Activated T-helper 17 cell treated with anti-CD3 and anti-CD28 coated beads, Interleukin-2, amount 50 U/mL, for 72 hours (primary cell): Measurements from ENCODE around the gene SLC49A3. TPM values are rescaled to one million over a fixed set of nuclear protein-coding genes. Genes with fewer than 3 reads are reported as not detected.
"Not testable (repeated sequence)": the region's sequence is repeated elsewhere in the genome, so short reads cannot be mapped to it uniquely, and the experiment has no call there.

Experiments
- ATAC-seq: fragments of 150-1000 bp; cut with Tn5 transposase; replicated peaks from 2 replicates; pipeline ENCODE4 v1.10.0; 2021; ENCODE audit warnings: mild to moderate bottlenecking, moderate library complexity
- H3K27ac Mint-ChIP-seq: one replicate; pipeline ENCODE4 v1.8.0; 2022; ENCODE audit warnings: mixed read lengths
- H3K27me3 Mint-ChIP-seq: one replicate; pipeline ENCODE4 v1.8.0; 2022; ENCODE audit warnings: mixed read lengths
- H3K36me3 Mint-ChIP-seq: one replicate; pipeline ENCODE4 v1.8.0; 2022; ENCODE audit warnings: low read depth, mild to moderate bottlenecking, mixed read lengths
- H3K4me1 Mint-ChIP-seq: one replicate; pipeline ENCODE4 v1.8.0; 2022; ENCODE audit warnings: mixed read lengths
- H3K4me3 Mint-ChIP-seq: one replicate; pipeline ENCODE4 v1.8.0; 2022; ENCODE audit warnings: mild to moderate bottlenecking, mixed read lengths
- H3K9me3 Mint-ChIP-seq: one replicate; pipeline ENCODE4 v1.8.0; 2022; ENCODE audit warnings: mixed read lengths
- total RNA-seq, 2 donors: library from RNA; stranded (reverse); gene quantifications; one replicate each; pipeline ENCODE4 v1.2.3, GENCODE V29; 2022

SLC49A3 gene
- total RNA-seq, 2 donors from 2014 or later: 0.61 to 1.4 TPM

DNA sequence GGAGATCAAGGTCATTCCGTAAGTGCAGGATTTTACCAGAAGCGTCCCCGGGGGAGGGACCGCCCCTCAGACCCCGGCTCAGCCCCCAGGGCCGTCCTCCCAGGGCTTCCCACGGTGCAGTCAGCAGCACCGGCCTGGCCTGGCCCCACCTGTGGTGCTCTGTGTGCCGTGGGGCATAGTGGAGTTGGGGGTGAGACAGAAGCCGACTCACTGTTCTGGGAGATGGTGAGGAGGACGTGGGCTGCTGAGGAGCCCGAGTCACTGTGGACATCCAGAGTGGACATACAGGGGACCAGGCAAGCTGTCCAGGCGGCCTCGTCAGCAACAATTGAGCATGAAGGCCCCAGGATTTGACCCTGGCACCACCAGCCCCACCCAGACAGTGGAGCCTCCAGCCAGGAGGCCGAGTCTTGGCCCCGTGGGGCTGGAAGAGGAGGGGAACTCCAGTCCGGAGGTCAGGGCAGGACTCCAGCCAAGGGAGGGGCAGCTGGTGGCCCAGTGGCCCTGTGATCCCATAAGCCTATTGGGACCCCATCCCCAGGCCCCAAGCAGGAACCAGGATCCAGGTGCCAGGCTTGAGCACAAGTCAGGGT, 34.0 kb downstream of the SLC49A3 start:
- no peak overlapping the region for H3K4me3 Mint-ChIP-seq
- no peak overlapping the region for H3K27ac Mint-ChIP-seq
- H3K4me1 Mint-ChIP-seq: no peaks in the 10 kb centered on the region
- no peak for ATAC-seq
- no peaks in the 10 kb centered on the region for H3K27me3 Mint-ChIP-seq
- H3K36me3 Mint-ChIP-seq: no peaks in the 10 kb centered on the region
- no peaks in the 10 kb centered on the region for H3K9me3 Mint-ChIP-seq

DNA sequence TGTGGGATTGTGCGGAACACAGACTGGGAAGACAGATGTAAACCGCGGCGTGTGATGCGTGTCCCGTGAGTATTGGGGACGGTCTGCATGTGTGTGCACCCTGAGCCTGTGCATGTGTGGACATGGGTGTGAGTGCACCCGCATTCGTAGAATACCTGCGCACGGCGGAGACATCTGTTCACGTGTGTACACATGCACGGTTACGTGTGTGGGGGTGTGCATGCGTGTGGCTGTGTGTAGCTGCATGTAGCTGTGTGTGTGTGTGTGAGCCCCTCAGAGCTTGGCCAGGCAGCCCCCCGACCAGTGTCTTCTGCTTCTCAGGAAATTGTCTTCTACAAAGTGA, 34.5 kb downstream of the SLC49A3 start:
- Mint-ChIP-seq H3K9me3 (no peaks in the 10 kb centered on the region), H3K27me3 (no peaks in the 10 kb centered on the region), H3K36me3 (no peaks in the 10 kb centered on the region), H3K4me3 (no peak overlapping the region), H3K4me1 (no peaks in the 10 kb centered on the region), H3K27ac (no peak overlapping the region)
- no peak for ATAC-seq

DNA sequence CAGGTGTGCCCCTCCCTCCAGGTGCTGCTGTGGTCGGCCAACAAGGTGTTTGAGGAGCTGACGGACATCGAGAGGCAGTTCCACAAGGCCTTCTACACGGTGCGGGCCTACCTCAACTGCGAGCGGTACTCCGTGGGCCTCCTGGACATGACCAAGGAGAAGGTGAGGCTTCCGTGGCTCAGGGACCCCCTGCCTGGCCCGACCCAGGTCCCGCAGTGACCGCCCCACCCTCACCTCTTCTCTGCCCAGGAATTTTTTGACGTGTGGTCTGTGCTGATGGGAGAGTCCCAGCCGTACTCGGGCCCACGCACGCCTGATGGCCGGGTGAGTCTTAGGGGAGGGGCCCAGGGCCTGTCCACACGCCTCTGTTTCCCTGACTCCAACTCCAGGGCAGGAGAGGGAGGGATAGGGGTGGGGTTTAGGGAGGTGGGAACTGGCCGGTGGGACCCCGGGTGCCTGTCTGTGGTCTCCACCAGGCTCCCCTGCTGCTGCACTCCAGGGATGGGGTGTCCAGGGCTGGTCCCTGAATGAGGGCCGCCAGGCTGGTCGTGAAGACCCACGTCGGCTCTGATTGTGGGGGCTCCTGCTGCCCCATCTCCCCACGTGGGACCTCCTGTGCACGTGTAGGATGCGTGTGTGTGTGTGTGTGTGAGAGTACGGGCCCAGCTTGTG, 35.0 kb downstream of the SLC49A3 start:
- no peaks in the 10 kb centered on the region for H3K4me1 Mint-ChIP-seq

GRCh38 chr4:653080-653821, 35.7 kb downstream of the SLC49A3 start:
- H3K27ac Mint-ChIP-seq: no peak overlapping the region
- H3K4me1 Mint-ChIP-seq: no peaks in the 10 kb centered on the region
- no peaks in the 10 kb centered on the region for H3K36me3 Mint-ChIP-seq
- H3K27me3 Mint-ChIP-seq: no peaks in the 10 kb centered on the region
- H3K4me3 Mint-ChIP-seq: no peak overlapping the region
- no peaks in the 10 kb centered on the region for H3K9me3 Mint-ChIP-seq
- no peak for ATAC-seq

More for the DNA sequence above, 35.0 kb downstream of the SLC49A3 start:
- no peaks in the 10 kb centered on the region for H3K9me3 Mint-ChIP-seq
- H3K27ac Mint-ChIP-seq: no peak overlapping the region
- no peaks in the 10 kb centered on the region for H3K36me3 Mint-ChIP-seq
- H3K27me3 Mint-ChIP-seq: no peaks in the 10 kb centered on the region
- no peak for ATAC-seq
- H3K4me3 Mint-ChIP-seq: no peak overlapping the region

- H3K4me1 Mint-ChIP-seq: no peaks in the 10 kb centered on the region
- no peaks in the 10 kb centered on the region for H3K9me3 Mint-ChIP-seq
These were observed 36.9 kb downstream of the SLC49A3 start for GRCh38 chr4:651884-652642.

DNA sequence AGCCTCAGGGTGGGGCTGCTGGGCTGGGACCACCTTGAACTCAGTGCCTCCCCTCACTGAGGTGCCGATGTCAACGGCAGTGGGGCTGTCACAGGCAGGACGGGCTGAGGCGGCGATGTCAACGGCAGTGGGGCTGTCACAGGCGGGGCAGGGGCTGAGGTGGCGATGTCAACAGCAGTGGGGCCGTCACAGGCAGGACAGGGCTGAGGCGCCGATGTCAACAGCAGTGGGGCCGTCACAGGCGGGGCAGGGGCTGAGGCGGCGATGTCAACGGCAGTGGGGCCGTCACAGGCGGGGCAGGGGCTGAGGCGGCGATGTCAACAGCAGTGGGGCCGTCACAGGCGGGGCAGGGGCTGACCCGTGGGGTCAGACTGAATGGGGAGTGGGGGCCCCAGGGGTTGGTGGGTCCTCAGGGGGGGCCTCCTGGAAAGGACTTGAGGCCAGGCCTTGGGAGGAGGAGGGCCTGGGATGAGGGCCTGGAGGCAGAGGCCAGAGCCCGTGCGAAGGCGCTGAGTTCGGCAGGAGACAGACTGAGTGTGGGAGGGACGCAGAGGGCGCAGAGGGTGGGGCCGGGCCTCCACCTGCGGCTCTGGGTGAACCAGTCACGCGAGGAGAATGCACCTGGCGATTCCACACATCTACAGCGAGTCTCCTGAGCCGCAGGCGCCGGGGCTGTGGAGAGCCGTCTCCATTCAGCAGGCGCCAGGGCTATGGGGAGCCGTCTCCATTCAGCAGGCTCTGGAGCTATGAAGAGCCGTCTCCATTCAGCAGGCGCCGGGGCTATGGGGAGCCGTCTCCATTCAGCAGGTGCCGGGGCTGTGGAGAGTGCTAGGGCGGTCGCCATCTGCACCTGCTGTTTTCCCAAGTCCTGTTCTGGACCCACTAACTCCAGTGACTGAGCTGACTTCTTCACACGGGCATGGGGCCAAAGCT, 37.7 kb downstream of the SLC49A3 start:
- H3K27ac Mint-ChIP-seq: no peak overlapping the region
- no peaks in the 10 kb centered on the region for H3K4me1 Mint-ChIP-seq
- H3K27me3 Mint-ChIP-seq: peaks cover 3% of the 10 kb centered on the region
- H3K36me3 Mint-ChIP-seq: no peaks in the 10 kb centered on the region
- ATAC-seq: no peak
- H3K9me3 Mint-ChIP-seq: no peaks in the 10 kb centered on the region
- no peak overlapping the region for H3K4me3 Mint-ChIP-seq

More at GRCh38 chr4:651884-652642, 36.9 kb downstream of the SLC49A3 start:
- Mint-ChIP-seq H3K27me3 (no peaks in the 10 kb centered on the region), H3K27ac (no peak overlapping the region), H3K4me3 (no peak overlapping the region), H3K36me3 (no peaks in the 10 kb centered on the region)
- ATAC-seq: no peak

DNA sequence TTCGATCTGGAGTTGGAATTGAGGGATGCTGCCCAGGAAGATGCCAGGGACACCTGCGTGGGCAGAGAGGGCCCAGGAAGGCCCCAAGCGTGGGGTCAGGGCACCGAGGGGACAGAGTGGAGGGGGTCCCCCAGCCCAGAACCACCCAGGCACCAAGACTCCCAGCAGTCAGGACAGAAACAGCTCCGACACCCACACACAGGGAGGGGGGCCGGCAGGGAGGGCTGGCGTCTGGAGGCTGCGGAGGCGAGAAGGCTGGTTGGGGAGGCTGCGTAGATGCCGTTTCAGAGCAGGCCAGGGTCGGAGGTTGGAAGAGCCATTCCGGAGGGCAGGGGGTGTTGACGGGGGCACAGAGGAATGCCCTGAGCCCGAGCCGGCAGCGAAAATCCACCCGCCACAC, 38.5 kb downstream of the SLC49A3 start:
- Mint-ChIP-seq H3K27me3 (peaks cover 11% of the 10 kb centered on the region), H3K27ac (no peak overlapping the region), H3K4me1 (no peaks in the 10 kb centered on the region), H3K4me3 (no peak overlapping the region), H3K9me3 (no peaks in the 10 kb centered on the region), H3K36me3 (no peaks in the 10 kb centered on the region)
- no peak for ATAC-seq

- H3K4me1 Mint-ChIP-seq: no peaks in the 10 kb centered on the region
- peaks cover 11% of the 10 kb centered on the region for H3K27me3 Mint-ChIP-seq
- H3K9me3 Mint-ChIP-seq: no peaks in the 10 kb centered on the region
- no peak overlapping the region for H3K4me3 Mint-ChIP-seq
- no peak overlapping the region for H3K27ac Mint-ChIP-seq
- ATAC-seq: no peak
- no peaks in the 10 kb centered on the region for H3K36me3 Mint-ChIP-seq
These were observed 39.1 kb downstream of the SLC49A3 start for GRCh38 chr4:649751-650310.

- Mint-ChIP-seq H3K27ac (no peak overlapping the region), H3K9me3 (no peaks in the 10 kb centered on the region), H3K36me3 (no peaks in the 10 kb centered on the region), H3K27me3 (peaks cover 11% of the 10 kb centered on the region), H3K4me3 (no peak overlapping the region), H3K4me1 (no peaks in the 10 kb centered on the region)
- no peak for ATAC-seq
These were observed 39.7 kb downstream of the SLC49A3 start for GRCh38 chr4:649293-649625.

DNA sequence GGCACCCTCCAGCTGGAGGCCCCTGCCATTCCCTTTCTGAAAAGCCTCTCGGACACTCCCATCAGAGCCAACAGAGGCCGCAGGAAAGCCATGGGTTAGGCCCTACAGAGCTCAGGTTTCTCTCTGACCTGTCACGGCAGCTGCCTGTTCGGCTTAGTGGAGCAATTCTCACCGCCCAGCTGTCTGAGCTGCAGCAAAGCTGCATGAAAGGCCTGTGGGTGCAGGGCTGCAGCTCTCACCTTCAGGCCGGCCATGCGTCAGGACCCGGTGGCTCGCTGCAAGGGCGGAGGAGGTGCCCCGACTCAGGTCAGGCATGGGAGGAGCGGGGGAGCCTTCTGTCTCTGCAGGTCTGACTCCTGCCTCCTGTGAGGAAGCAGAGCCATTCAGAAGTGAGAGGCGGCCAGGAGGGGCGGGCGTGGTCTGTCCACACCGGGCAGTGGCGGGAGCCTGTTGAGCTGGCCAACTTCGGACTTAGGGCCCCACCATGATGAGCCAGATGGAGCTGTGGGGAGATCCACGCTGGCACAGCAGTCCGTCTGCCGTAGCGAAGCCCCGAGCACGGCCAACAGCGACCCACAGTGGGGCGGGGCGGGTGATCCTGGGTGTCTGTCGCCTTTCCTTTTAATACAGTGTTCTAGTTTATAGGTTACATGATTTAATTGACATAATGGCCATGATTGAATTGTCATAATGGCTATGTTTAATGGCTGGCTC, 40.2 kb downstream of the SLC49A3 start:
- Mint-ChIP-seq H3K27ac (no peak overlapping the region), H3K27me3 (peaks cover 11% of the 10 kb centered on the region), H3K4me3 (no peak overlapping the region), H3K9me3 (no peaks in the 10 kb centered on the region), H3K4me1 (no peaks in the 10 kb centered on the region), H3K36me3 (no peaks in the 10 kb centered on the region)
- no peak for ATAC-seq

DNA sequence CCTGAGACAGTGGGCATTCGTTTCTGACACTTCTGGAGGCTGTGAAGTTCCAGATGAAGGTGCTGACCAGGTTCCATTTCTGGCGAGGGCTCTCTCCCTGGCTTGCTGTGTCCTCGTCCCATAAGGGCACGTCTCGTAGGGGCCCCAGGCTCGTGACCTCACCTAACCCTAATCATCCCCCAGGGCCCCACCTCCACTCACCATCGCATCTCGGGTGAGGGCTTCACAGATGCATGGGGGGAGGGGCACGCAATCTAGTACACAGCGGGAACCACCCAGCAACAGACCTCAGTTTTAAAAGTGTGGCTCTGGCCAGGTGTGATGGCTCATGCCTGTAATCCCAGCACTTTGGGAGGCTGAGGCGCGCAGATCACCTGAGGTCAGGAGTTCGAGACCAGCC, 41.5 kb downstream of the SLC49A3 start:
- H3K4me1 Mint-ChIP-seq: no peaks in the 10 kb centered on the region
- H3K9me3 Mint-ChIP-seq: no peaks in the 10 kb centered on the region
- H3K27ac Mint-ChIP-seq: no peak overlapping the region
- H3K36me3 Mint-ChIP-seq: no peaks in the 10 kb centered on the region
- peaks cover 11% of the 10 kb centered on the region for H3K27me3 Mint-ChIP-seq
- no peak for ATAC-seq
- H3K4me3 Mint-ChIP-seq: no peak overlapping the region

DNA sequence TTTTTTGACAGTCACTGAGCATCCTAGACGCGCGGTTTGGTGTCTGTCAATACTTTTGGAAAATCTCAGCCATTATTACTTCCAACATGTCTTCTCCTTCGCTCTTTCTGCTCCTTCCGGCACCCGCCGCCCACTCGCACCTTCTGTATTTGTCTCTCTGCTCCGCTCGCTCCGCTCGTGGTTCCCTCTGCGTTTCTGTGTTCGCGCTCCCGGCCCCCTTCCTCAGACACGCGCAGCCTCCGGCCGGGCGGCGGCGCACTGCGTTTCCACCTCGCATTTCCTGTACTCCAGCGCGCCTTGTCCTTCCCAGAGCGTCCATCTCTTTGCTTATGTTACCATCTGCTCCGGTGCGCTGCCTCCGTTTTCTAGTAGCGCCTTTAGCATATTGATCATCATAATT, 42.5 kb downstream of the SLC49A3 start:
- H3K27me3 Mint-ChIP-seq: peaks cover 11% of the 10 kb centered on the region
- H3K4me3 Mint-ChIP-seq: peak overlapping the region; percentile 53
- no peaks in the 10 kb centered on the region for H3K4me1 Mint-ChIP-seq
- H3K9me3 Mint-ChIP-seq: no peaks in the 10 kb centered on the region
- no peaks in the 10 kb centered on the region for H3K36me3 Mint-ChIP-seq
- peak; percentile 26 for ATAC-seq
- no peak overlapping the region for H3K27ac Mint-ChIP-seq

DNA sequence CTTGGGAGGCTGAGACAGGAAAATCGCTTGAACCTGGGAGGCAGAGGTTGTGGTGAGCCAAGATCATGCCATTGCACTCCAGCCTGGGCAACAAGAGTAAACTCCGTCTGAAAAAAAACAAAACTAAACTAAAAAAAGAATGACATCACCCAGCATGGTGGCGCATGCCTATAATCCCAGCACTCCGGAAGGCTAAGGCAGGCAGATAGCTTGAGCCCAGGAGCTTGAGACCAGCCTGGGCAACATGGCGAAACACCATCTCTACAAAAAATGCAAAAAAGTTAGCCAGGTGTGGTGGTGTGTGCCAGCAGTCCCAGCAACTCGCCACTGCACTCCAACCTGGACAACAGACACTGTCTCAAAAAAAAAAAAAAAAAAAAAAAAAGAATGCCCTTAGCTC, 46.6 kb downstream of the SLC49A3 start:
- not testable (repeated sequence) for ATAC-seq

More for the DNA sequence above, 46.6 kb downstream of the SLC49A3 start:
- H3K27ac Mint-ChIP-seq, H3K36me3 Mint-ChIP-seq, H3K9me3 Mint-ChIP-seq, H3K4me3 Mint-ChIP-seq, H3K4me1 Mint-ChIP-seq: not testable (repeated sequence)
- H3K27me3 Mint-ChIP-seq: peaks cover 24% of the 10 kb centered on the region
